HG03457 (cell line): ENCODE data around the gene ELMO1.

Experiments
- ATAC-seq: cut with Tn5 transposase; IDR thresholded peaks from one replicate; pipeline ENCODE4 v1.9.1; 2021; ENCODE audit warnings: moderate number of reproducible peaks; ENCODE audit not compliant: unreplicated experiment

Gene ELMO1

DNA sequence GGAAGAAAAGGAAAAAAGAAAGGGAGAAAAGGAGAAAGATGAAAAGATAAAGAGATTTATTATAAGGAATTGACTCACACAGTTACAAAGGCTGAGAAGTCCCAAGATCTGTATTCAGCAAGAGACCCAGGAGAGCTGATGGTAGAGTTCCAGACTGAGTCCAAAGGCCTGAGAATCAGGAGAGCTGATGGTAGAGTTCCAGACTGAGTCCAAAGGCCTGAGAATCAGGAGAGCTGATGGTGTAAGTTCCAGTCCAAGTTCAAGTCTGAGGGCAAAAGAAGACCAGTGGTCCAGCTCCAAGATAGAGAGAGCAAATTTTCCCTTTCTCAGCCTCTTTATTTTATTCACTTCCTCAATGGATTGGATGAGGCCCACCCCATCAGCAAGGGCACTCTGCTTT is 627.0 kb downstream of the ELMO1 start:
- no peak for ATAC-seq

DNA sequence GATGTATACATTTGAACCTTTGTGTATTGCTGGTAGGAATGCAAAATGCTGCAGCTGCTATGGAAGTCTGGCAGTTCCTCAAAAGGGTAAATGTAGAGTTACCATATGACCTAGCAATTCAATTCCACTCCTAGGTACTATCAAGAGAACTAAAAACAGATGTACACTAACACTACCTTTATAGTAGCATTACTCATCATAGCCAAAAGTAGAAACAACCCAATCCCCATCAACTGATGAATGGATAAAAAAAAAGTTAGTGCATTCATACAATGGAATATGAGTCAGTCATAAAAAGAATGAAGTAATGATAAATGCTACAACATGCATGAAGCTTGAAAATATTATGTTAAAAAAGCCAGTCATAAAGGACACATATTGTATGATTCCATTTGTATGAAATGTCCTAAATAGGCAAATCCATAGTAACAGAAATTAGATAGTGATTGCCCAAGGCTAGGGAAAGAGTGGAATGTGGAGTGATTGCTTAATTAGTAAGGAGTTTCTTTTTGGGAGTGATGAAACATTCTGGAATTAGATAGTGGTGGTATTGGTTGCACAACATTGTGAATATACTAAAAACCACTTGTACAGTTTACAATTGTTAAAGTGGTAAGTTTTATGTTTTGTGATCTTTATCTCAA is 628.0 kb downstream of the ELMO1 start:
- no peak for ATAC-seq

GRCh38 chr7:36819639-36820038 is 629.0 kb downstream of the ELMO1 start:
- ATAC-seq = no peak

DNA sequence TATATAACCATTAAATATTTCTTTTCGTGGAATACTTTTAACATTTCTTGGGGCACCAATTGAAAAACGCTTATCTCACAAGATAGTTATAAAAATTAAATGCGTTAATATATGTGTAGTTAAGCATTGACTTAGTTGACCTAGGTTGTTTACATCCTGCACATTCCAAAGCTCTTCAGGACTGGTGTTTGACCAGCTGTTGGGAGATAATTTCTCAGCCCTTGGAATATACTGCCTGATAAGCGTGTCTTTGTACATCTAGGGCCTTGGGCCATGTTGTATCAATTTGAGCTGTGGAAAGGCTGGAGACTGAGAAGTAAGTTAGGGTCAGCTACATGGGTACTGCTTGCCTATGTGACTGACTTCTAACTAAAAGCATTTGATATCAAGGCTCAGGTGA is 634.4 kb downstream of the ELMO1 start:
- ATAC-seq = no peak

DNA sequence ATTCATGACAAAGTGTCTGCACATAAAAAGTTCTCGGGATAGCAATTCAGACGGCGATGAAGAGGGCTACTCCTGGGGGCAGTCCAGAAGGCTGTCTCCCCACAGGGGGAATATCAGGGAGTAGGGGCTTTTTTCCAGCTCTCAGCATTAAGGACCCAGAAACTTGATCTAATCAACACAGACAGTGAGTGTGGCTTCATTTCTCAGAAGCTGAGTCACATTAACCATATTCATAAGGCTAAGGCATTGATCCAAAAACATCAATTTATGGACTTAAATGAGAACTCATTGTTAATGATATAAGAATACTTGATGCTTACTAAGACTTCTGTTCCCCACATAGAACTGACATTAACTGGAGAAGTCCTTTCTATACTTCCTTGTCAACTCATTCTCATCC is 636.9 kb downstream of the ELMO1 start:
- no peak for ATAC-seq

GRCh38 chr7:36810489-36810888 is 638.2 kb downstream of the ELMO1 start:
- no peak for ATAC-seq

- ATAC-seq = no peak
These were observed 638.6 kb downstream of the ELMO1 start for GRCh38 chr7:36810032-36810431.

- ATAC-seq = no peak
These were observed 639.2 kb downstream of the ELMO1 start for GRCh38 chr7:36809510-36809909.

GRCh38 chr7:36809086-36809485 is 639.6 kb downstream of the ELMO1 start:
- no peak for ATAC-seq

- ATAC-seq = no peak
These were observed 641.8 kb downstream of the ELMO1 start for GRCh38 chr7:36806891-36807290.
